ENCODE measurements around the gene DNAJC9.

DNA sequence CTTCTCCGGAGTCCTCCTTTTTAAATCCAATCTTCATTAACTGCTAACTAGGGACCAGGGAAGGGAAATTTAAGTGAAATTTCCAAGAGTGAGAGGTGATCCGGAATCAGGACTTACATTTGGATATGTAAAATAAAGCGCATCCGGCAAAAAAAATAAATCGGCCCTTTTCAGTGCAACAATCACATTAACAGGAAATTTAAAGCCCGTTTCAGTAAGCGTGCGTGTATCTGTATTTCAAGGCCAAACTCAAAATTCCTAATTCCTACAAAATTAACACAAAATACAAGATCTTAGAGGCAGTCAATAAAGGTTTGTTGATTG lies 771 bp downstream of the DNAJC9 start:
- TF ChIP-seq, protein P1, sequence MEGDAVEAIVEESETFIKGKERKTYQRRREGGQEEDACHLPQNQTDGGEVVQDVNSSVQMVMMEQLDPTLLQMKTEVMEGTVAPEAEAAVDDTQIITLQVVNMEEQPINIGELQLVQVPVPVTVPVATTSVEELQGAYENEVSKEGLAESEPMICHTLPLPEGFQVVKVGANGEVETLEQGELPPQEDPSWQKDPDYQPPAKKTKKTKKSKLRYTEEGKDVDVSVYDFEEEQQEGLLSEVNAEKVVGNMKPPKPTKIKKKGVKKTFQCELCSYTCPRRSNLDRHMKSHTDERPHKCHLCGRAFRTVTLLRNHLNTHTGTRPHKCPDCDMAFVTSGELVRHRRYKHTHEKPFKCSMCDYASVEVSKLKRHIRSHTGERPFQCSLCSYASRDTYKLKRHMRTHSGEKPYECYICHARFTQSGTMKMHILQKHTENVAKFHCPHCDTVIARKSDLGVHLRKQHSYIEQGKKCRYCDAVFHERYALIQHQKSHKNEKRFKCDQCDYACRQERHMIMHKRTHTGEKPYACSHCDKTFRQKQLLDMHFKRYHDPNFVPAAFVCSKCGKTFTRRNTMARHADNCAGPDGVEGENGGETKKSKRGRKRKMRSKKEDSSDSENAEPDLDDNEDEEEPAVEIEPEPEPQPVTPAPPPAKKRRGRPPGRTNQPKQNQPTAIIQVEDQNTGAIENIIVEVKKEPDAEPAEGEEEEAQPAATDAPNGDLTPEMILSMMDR (tag by site-specific recombination; IDR thresholded peaks at IDR 0.05): no peak
- TF ChIP-seq ZNF658 (tag by site-specific recombination; IDR thresholded peaks at IDR 0.05) (no peak), BCL11B (tag by site-specific recombination; IDR thresholded peaks at IDR 0.05; ENCODE audit: low read depth) (no peak), ZEB2 (tag by site-specific recombination; IDR thresholded peaks at IDR 0.05) (no peak)
- TF ChIP-seq, protein P2, sequence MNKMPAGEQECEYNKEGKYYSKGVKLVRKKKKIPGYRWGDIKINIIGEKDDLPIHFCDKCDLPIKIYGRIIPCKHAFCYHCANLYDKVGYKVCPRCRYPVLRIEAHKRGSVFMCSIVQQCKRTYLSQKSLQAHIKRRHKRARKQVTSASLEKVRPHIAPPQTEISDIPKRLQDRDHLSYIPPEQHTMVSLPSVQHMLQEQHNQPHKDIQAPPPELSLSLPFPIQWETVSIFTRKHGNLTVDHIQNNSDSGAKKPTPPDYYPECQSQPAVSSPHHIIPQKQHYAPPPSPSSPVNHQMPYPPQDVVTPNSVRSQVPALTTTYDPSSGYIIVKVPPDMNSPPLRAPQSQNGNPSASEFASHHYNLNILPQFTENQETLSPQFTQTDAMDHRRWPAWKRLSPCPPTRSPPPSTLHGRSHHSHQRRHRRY (tag by site-specific recombination; IDR thresholded peaks at IDR 0.05): no peak
- TF ChIP-seq, protein P3, sequence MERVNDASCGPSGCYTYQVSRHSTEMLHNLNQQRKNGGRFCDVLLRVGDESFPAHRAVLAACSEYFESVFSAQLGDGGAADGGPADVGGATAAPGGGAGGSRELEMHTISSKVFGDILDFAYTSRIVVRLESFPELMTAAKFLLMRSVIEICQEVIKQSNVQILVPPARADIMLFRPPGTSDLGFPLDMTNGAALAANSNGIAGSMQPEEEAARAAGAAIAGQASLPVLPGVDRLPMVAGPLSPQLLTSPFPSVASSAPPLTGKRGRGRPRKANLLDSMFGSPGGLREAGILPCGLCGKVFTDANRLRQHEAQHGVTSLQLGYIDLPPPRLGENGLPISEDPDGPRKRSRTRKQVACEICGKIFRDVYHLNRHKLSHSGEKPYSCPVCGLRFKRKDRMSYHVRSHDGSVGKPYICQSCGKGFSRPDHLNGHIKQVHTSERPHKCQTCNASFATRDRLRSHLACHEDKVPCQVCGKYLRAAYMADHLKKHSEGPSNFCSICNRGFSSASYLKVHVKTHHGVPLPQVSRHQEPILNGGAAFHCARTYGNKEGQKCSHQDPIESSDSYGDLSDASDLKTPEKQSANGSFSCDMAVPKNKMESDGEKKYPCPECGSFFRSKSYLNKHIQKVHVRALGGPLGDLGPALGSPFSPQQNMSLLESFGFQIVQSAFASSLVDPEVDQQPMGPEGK (tag by site-specific recombination; IDR thresholded peaks at IDR 0.05): no peak
- TF ChIP-seq, protein P4, sequence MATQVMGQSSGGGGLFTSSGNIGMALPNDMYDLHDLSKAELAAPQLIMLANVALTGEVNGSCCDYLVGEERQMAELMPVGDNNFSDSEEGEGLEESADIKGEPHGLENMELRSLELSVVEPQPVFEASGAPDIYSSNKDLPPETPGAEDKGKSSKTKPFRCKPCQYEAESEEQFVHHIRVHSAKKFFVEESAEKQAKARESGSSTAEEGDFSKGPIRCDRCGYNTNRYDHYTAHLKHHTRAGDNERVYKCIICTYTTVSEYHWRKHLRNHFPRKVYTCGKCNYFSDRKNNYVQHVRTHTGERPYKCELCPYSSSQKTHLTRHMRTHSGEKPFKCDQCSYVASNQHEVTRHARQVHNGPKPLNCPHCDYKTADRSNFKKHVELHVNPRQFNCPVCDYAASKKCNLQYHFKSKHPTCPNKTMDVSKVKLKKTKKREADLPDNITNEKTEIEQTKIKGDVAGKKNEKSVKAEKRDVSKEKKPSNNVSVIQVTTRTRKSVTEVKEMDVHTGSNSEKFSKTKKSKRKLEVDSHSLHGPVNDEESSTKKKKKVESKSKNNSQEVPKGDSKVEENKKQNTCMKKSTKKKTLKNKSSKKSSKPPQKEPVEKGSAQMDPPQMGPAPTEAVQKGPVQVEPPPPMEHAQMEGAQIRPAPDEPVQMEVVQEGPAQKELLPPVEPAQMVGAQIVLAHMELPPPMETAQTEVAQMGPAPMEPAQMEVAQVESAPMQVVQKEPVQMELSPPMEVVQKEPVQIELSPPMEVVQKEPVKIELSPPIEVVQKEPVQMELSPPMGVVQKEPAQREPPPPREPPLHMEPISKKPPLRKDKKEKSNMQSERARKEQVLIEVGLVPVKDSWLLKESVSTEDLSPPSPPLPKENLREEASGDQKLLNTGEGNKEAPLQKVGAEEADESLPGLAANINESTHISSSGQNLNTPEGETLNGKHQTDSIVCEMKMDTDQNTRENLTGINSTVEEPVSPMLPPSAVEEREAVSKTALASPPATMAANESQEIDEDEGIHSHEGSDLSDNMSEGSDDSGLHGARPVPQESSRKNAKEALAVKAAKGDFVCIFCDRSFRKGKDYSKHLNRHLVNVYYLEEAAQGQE (tag by site-specific recombination; IDR thresholded peaks at IDR 0.05): no peak
- TF ChIP-seq, protein P5, sequence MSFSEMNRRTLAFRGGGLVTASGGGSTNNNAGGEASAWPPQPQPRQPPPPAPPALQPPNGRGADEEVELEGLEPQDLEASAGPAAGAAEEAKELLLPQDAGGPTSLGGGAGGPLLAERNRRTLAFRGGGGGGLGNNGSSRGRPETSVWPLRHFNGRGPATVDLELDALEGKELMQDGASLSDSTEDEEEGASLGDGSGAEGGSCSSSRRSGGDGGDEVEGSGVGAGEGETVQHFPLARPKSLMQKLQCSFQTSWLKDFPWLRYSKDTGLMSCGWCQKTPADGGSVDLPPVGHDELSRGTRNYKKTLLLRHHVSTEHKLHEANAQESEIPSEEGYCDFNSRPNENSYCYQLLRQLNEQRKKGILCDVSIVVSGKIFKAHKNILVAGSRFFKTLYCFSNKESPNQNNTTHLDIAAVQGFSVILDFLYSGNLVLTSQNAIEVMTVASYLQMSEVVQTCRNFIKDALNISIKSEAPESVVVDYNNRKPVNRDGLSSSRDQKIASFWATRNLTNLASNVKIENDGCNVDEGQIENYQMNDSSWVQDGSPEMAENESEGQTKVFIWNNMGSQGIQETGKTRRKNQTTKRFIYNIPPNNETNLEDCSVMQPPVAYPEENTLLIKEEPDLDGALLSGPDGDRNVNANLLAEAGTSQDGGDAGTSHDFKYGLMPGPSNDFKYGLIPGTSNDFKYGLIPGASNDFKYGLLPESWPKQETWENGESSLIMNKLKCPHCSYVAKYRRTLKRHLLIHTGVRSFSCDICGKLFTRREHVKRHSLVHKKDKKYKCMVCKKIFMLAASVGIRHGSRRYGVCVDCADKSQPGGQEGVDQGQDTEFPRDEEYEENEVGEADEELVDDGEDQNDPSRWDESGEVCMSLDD (tag by site-specific recombination; IDR thresholded peaks at IDR 0.05): no peak
